Mesothelial cell of epicardium (in vitro differentiated cells): ENCODE results near the gene SLC38A1. TPM values are rescaled to one million over a fixed set of nuclear protein-coding genes. Genes with fewer than 3 reads are reported as not detected.

ENCODE experiments used
- DNase-seq, 2 experiments: peaks; one replicate each; pipeline ENCODE4 v3.0.0; 2021; ENCODE audit warnings: low spot score in 2 of 2; ENCODE audit not compliant: unreplicated experiment in 2 of 2
- H3K27ac Mint-ChIP-seq: 2 replicates; pipeline ENCODE4 v1.8.0; 2021; ENCODE audit warnings: mixed read lengths
- H3K27me3 Mint-ChIP-seq: 2 replicates; pipeline ENCODE4 v1.8.0; 2021; ENCODE audit warnings: low read depth, mixed read lengths
- H3K36me3 Mint-ChIP-seq: 2 replicates; pipeline ENCODE4 v1.8.0; 2021; ENCODE audit warnings: mixed read lengths
- H3K4me1 Mint-ChIP-seq: 2 replicates; pipeline ENCODE4 v1.8.0; 2021; ENCODE audit warnings: mixed read lengths
- H3K4me3 Mint-ChIP-seq: 2 replicates; pipeline ENCODE4 v1.8.0; 2021; ENCODE audit warnings: mild to moderate bottlenecking, moderate library complexity, mixed read lengths
- H3K9me3 Mint-ChIP-seq: 2 replicates; pipeline ENCODE4 v1.8.0; 2021; ENCODE audit warnings: mixed read lengths
- total RNA-seq: library from RNA; stranded (reverse); gene quantifications from 3 replicates; pipeline ENCODE4 v1.2.1, GENCODE V29; 2021
- TF ChIP-seq, protein P1 (sequence below): fragments of 200-600 bp; sonication (generic); IDR thresholded peaks from one replicate; pipeline ENCODE4 v1.5.0; 2021; ENCODE audit warnings: antibody characterized with exemption; ENCODE audit not compliant: unreplicated experiment

Gene SLC38A1
- total RNA-seq, 1 donor from 2014 or later: 114 TPM

DNA sequence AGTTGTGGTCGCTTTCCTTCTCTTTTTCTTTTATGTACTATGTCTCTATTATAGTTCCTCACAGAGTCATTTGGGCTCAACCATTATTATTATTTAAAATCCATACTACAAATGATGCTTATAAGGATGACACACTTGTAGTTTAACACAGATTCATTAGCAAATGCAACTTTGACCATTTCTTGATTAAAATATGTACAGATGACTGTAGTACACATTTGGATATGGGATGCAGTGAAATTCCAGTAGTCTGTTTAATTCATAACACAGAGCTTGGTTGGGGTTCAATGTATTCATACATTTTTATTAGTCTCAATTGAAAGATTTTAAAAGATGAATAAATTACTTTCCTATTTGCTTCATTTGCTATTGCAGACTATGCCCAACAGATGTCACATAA lies 30.0 kb downstream of the SLC38A1 start:
- peaks cover 40% of the 10 kb centered on the region for H3K36me3 Mint-ChIP-seq
- peaks cover 3% of the 10 kb centered on the region for H3K4me1 Mint-ChIP-seq
- H3K27me3 Mint-ChIP-seq: no peaks in the 10 kb centered on the region
- DNase-seq: no peak
- TF ChIP-seq, protein P1, sequence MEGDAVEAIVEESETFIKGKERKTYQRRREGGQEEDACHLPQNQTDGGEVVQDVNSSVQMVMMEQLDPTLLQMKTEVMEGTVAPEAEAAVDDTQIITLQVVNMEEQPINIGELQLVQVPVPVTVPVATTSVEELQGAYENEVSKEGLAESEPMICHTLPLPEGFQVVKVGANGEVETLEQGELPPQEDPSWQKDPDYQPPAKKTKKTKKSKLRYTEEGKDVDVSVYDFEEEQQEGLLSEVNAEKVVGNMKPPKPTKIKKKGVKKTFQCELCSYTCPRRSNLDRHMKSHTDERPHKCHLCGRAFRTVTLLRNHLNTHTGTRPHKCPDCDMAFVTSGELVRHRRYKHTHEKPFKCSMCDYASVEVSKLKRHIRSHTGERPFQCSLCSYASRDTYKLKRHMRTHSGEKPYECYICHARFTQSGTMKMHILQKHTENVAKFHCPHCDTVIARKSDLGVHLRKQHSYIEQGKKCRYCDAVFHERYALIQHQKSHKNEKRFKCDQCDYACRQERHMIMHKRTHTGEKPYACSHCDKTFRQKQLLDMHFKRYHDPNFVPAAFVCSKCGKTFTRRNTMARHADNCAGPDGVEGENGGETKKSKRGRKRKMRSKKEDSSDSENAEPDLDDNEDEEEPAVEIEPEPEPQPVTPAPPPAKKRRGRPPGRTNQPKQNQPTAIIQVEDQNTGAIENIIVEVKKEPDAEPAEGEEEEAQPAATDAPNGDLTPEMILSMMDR: no peak
- H3K4me3 Mint-ChIP-seq: no peak overlapping the region
- peaks cover 5% of the 10 kb centered on the region for H3K9me3 Mint-ChIP-seq
- no peak overlapping the region for H3K27ac Mint-ChIP-seq

DNA sequence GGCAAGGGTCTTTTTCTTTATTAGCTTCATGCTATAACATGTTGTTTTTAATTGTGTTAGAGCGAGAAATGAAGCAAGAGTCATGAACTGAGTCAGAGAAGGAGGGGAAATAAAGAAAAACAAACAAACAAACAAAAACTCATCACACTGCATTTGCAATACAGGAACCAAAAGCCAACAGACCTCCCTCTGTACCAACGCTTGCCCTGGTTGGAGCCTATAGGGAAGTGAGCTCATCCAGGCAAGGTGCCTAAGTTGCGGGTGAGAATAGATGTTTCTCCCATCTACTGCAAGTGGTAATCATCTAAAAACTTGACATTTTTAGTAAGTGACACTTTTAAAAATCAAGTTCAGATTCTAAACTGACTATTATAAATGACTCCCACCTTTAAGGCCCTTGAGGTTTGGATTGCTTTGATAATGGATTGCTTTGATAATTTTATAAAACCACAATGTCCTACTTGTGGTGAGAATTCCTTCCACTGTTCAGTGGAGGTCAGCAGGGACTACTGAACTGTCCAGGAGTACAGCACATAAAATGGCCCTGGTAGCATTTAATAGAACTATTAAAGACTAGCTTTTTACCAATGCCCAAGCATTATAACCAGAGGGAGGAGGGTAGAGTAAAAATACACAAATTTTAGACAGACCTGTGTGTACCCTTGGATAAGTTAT lies 31.3 kb downstream of the SLC38A1 start:
- Mint-ChIP-seq H3K4me3 (no peak overlapping the region), H3K9me3 (no peaks in the 10 kb centered on the region), H3K4me1 (peaks cover 3% of the 10 kb centered on the region), H3K27ac (no peak overlapping the region), H3K36me3 (peaks cover 34% of the 10 kb centered on the region), H3K27me3 (no peaks in the 10 kb centered on the region)
- DNase-seq: no peak
- TF ChIP-seq, protein P1: no peak

DNA sequence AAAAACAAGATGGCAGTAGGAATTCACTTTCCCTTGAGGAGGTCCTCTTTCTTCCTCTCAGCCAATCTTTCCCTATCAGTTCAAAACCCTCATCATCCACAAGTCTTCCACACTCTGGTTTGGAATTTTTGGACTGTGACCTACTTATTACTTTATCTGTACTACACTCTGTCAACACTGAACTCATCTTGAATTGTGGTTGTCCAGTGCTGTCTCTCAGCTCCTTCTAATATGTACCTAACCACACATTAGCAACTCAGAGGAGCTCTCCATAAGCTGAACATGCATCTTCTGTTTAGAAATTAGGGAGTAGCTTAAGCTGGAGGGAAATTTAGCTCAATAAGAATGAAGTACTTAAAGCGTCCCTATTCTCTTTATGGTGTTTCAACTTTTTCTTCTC lies 34.8 kb downstream of the SLC38A1 start:
- TF ChIP-seq, protein P1: no peak
- DNase-seq: no peak
- H3K27ac Mint-ChIP-seq: no peak overlapping the region
- H3K4me1 Mint-ChIP-seq: peaks cover 3% of the 10 kb centered on the region
- H3K36me3 Mint-ChIP-seq: peaks cover 16% of the 10 kb centered on the region
- no peaks in the 10 kb centered on the region for H3K27me3 Mint-ChIP-seq
- no peak overlapping the region for H3K4me3 Mint-ChIP-seq
- no peaks in the 10 kb centered on the region for H3K9me3 Mint-ChIP-seq

DNA sequence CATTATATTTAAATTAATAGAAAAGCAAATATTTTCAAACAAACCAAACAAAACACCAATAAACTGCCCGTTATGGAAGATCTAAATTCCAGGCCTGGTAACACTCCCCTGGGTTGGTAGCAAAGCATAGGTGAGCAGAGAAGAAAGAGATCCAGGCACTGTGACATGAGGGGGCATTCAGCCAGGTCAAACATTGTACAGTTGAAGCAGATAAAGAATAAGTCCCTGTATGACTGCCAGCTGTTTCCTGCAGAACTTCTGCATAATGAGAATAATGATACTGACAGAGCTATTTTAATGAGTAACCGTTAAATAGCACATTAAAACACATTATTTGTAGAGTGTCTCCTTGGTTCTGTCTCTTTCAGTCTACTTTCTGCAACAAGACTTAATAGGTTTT lies 35.4 kb downstream of the SLC38A1 start:
- Mint-ChIP-seq H3K9me3 (no peaks in the 10 kb centered on the region), H3K27me3 (no peaks in the 10 kb centered on the region), H3K27ac (no peak overlapping the region), H3K36me3 (peaks cover 18% of the 10 kb centered on the region), H3K4me3 (no peak overlapping the region), H3K4me1 (peaks cover 3% of the 10 kb centered on the region)
- TF ChIP-seq, protein P1: no peak
- no peak for DNase-seq

DNA sequence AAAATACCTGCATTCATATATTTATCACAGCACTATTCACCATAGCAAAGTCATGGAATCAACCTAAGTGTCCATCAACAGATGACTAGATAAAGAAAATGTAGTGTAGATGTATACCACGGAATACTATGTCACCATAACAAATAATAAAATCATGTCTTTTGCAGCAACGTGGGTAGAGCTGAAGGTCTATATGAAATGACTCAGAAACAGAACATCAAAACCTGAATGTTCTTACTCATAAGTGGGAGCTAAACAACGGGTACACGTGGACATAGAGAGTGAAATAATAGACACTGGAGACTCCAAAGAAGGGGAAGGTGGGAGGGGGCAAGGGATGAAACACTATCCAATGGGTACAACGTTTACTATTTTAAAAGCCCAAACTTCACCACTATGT lies 37.9 kb downstream of the SLC38A1 start:
- H3K9me3 Mint-ChIP-seq: no peaks in the 10 kb centered on the region
- no peak overlapping the region for H3K27ac Mint-ChIP-seq
- TF ChIP-seq, protein P1: no peak
- H3K36me3 Mint-ChIP-seq: peaks cover 27% of the 10 kb centered on the region
- H3K4me3 Mint-ChIP-seq: no peak overlapping the region
- no peaks in the 10 kb centered on the region for H3K27me3 Mint-ChIP-seq
- H3K4me1 Mint-ChIP-seq: peaks cover 3% of the 10 kb centered on the region
- no peak for DNase-seq
